Measurements from ENCODE around the gene HBA2. TPM values are rescaled to one million over a fixed set of nuclear protein-coding genes. Genes with fewer than 3 reads are reported as not detected.

The HBA2 gene
- total RNA-seq, 4 donors from 2014 or later, result 91.3 to 2,323 (median 185) TPM

- DNase-seq (ENCODE audit: low spot score), result no peak
- TF ChIP-seq CTCF (IDR thresholded peaks at IDR 0.05), result no peak
- ATAC-seq (ENCODE audit: low FRiP score), result no peak
Measured at GRCh38 chr16:187330-187729, 14.7 kb downstream of the HBA2 start.

- TF ChIP-seq CTCF (IDR thresholded peaks at IDR 0.05), result no peak
- DNase-seq (ENCODE audit: low spot score) (no peak), ATAC-seq (ENCODE audit: low FRiP score) (no peak)
Measured at GRCh38 chr16:188674-189073, 16.0 kb downstream of the HBA2 start.

- DNase-seq (ENCODE audit: low spot score), result no peak
- ATAC-seq (ENCODE audit: low FRiP score), result no peak
- no peak for TF ChIP-seq CTCF (IDR thresholded peaks at IDR 0.05)
Measured at GRCh38 chr16:189604-190186, 17.0 kb downstream of the HBA2 start.

- ATAC-seq (ENCODE audit: low FRiP score), result no peak
- no peak for TF ChIP-seq CTCF (IDR thresholded peaks at IDR 0.05)
- no peak for DNase-seq (ENCODE audit: low spot score)
Measured at GRCh38 chr16:191831-192230, 19.2 kb downstream of the HBA2 start.

- no peak for TF ChIP-seq CTCF (IDR thresholded peaks at IDR 0.05)
- ATAC-seq (ENCODE audit: low FRiP score), result no peak
- no peak for DNase-seq (ENCODE audit: low spot score)
Measured at GRCh38 chr16:192686-193085, 20.0 kb downstream of the HBA2 start.

GRCh38 chr16:193441-193840 lies 20.8 kb downstream of the HBA2 start:
- TF ChIP-seq CTCF (IDR thresholded peaks at IDR 0.05), result no peak
- ATAC-seq (ENCODE audit: low FRiP score), result no peak
- DNase-seq (ENCODE audit: low spot score), result no peak

GRCh38 chr16:194516-194915 lies 21.8 kb downstream of the HBA2 start:
- DNase-seq (ENCODE audit: low spot score) (no peak), ATAC-seq (ENCODE audit: low FRiP score) (no peak)
- no peak for TF ChIP-seq CTCF (IDR thresholded peaks at IDR 0.05)

Data from omental fat pad (tissue), 4 donors.